Naive thymus-derived CD4-positive, alpha-beta T cell (primary cell): ENCODE data around the gene SLC35G2. TPM values are rescaled to one million over a fixed set of nuclear protein-coding genes. Genes with fewer than 3 reads are reported as not detected.

Experiments
- ATAC-seq: fragments of 150-1000 bp; cut with Tn5 transposase; 2 replicates; pipeline ENCODE4 v1.10.0; 2021; ENCODE audit warnings: mild to moderate bottlenecking, moderate library complexity
- CTCF ChIA-PET: fragments of 350-600 bp; sonication (Branson Sonifier 250); formaldehyde crosslinking; loops from one replicate; lab custom pipeline; 2021; ENCODE audit warnings: antibody characterized with exemption; lab: Charles Lee
- POLR2A ChIA-PET: fragments of 350-600 bp; sonication (Branson Sonifier 250); formaldehyde crosslinking; loops from one replicate; lab custom pipeline; 2021; ENCODE audit warnings: antibody characterized with exemption, inconsistent platforms; lab: Charles Lee
- DNase-seq, 9 donors: peaks; one replicate each; pipeline versions ENCODE4 v3.0.0 to v3.0.0-alpha.2; 2020 to 2022; ENCODE audit warnings: mixed read lengths in 1 of 9
- H3K27ac ChIP-seq: one replicate; pipeline ENCODE4 v1.7.0; 2013; ENCODE audit warnings: mild to moderate bottlenecking, low read depth, low read length, moderate library complexity
- H3K27me3 ChIP-seq, 2 donors: one replicate each; pipeline ENCODE4 v1.7.0; 2013; ENCODE audit warnings: low read length in 2 of 2, mild to moderate bottlenecking in 2 of 2, moderate library complexity in 2 of 2; ENCODE audit not compliant: control insufficient read depth in 2 of 2, insufficient read depth in 2 of 2
- H3K36me3 ChIP-seq, 3 experiments: 1 replicate in 2 of 3; 2 replicates in 1 of 3; pipeline ENCODE4 v1.7.0; 2013; ENCODE audit warnings: low read length in 3 of 3, mild to moderate bottlenecking in 3 of 3, moderate library complexity in 1 of 3; ENCODE audit not compliant: insufficient read depth in 3 of 3, control insufficient read depth in 2 of 3
- H3K4me1 ChIP-seq, 2 donors: one replicate each; pipeline ENCODE4 v1.7.0; 2013; ENCODE audit warnings: low read length in 2 of 2, mild to moderate bottlenecking in 2 of 2, moderate library complexity in 1 of 2; ENCODE audit not compliant: control insufficient read depth in 2 of 2, insufficient read depth in 2 of 2
- H3K4me3 ChIP-seq: 2 replicates; pipeline ENCODE4 v1.7.0; 2013; ENCODE audit warnings: mild to moderate bottlenecking, low read length
- H3K9me3 ChIP-seq, 3 experiments: 1 replicate in 2 of 3; 2 replicates in 1 of 3; pipeline ENCODE4 v1.7.0; 2013; ENCODE audit warnings: low read length in 3 of 3; ENCODE audit not compliant: control insufficient read depth in 2 of 3
- H3K27ac Mint-ChIP-seq, 9 donors: one replicate each; pipeline ENCODE4 v1.8.0; 2020 to 2022; ENCODE audit warnings: mixed read lengths in 9 of 9, mild to moderate bottlenecking in 8 of 9, moderate library complexity in 5 of 9, inconsistent platforms in 2 of 9
- H3K27me3 Mint-ChIP-seq, 5 donors: one replicate each; pipeline ENCODE4 v1.8.0; 2021 to 2022; ENCODE audit warnings: mixed read lengths in 5 of 5, mild to moderate bottlenecking in 1 of 5
- H3K36me3 Mint-ChIP-seq, 5 donors: one replicate each; pipeline ENCODE4 v1.8.0; 2020 to 2022; ENCODE audit warnings: mixed read lengths in 5 of 5, mild to moderate bottlenecking in 3 of 5, inconsistent platforms in 1 of 5
- H3K4me1 Mint-ChIP-seq, 7 donors: one replicate each; pipeline ENCODE4 v1.8.0; 2020 to 2022; ENCODE audit warnings: mixed read lengths in 7 of 7, mild to moderate bottlenecking in 3 of 7, inconsistent platforms in 1 of 7
- H3K4me3 Mint-ChIP-seq, 10 donors: one replicate each; pipeline ENCODE4 v1.8.0; 2020 to 2022; ENCODE audit warnings: mild to moderate bottlenecking in 10 of 10, mixed read lengths in 10 of 10, moderate library complexity in 6 of 10, inconsistent platforms in 2 of 10
- H3K9me3 Mint-ChIP-seq, 11 donors: one replicate each; pipeline ENCODE4 v1.8.0; 2020 to 2022; ENCODE audit warnings: mixed read lengths in 11 of 11, mild to moderate bottlenecking in 4 of 11, inconsistent platforms in 1 of 11, moderate library complexity in 1 of 11
- intact Hi-C, 2 donors: fragments of 100-400 bp; cut with micrococcal nuclease; formaldehyde crosslinking; loops; one replicate each; pipeline ENCODE4 v1.15.1; 2023
- polyA plus RNA-seq, 2 donors: library from polyadenylated mRNA; unstranded; fragments of 300-500 nt; fragmentation: Illumina TruSeq; gene quantifications; one replicate each; pipeline ENCODE4 v1.2.3, GENCODE V29; 2021
- total RNA-seq, 6 experiments: library from RNA in 5 of 6; stranded (reverse) in 5 of 6; gene quantifications; 1 replicate in 5 of 6; 2 replicates in 1 of 6; pipeline ENCODE4 v1.2.3 and lab custom pipeline; 2021 to 2026

The SLC35G2 gene
- total and polyA plus RNA-seq, 7 experiments from 2014 or later = 0.10 to 0.60 TPM; not detected in 5

GRCh38 chr3:136883967-136884720, 65.2 kb downstream of the SLC35G2 start:
- peaks cover 33% of the 10 kb centered on the region in 2 donors for H3K4me1 ChIP-seq
- no peaks in the 10 kb centered on the region for H3K27me3 ChIP-seq
- Mint-ChIP-seq H3K4me3 (peak overlapping the region in 9 of 10 donors; percentile 4 to 74 (median 32)), H3K27me3 (no peaks in the 10 kb centered on the region), H3K36me3 (peaks cover 0 to 35% (median 14%) of the 10 kb centered on the region in 5 donors), H3K9me3 (peaks cover 0 to 10% (median 0%) of the 10 kb centered on the region in 11 donors), H3K4me1 (peaks cover 46 to 97% (median 78%) of the 10 kb centered on the region in 7 donors), H3K27ac (peak overlapping the region; percentile 1 to 86 (median 75))
- no peaks in the 10 kb centered on the region for H3K36me3 ChIP-seq
- no peak overlapping the region for H3K27ac ChIP-seq
- no peak overlapping the region for H3K4me3 ChIP-seq
- POLR2A ChIA-PET = interaction anchor here (0.6 to 3.4 kb wide), 6 partner anchors 10 to 552 kb away, joined by 3 to 32 read pairs (median 3); partner anchors contain the start of genes NCK1 and STAG1
- ATAC-seq (no peak), DNase-seq (no peak)
- intact Hi-C loops = no loop called here
- no peaks in the 10 kb centered on the region for H3K9me3 ChIP-seq
- CTCF ChIA-PET = interaction anchor here (0.8 to 2.1 kb wide), 3 partner anchors 22 to 132 kb away, joined by 3 to 6 read pairs (median 3); partner anchors contain the start of genes NCK1 and STAG1

DNA sequence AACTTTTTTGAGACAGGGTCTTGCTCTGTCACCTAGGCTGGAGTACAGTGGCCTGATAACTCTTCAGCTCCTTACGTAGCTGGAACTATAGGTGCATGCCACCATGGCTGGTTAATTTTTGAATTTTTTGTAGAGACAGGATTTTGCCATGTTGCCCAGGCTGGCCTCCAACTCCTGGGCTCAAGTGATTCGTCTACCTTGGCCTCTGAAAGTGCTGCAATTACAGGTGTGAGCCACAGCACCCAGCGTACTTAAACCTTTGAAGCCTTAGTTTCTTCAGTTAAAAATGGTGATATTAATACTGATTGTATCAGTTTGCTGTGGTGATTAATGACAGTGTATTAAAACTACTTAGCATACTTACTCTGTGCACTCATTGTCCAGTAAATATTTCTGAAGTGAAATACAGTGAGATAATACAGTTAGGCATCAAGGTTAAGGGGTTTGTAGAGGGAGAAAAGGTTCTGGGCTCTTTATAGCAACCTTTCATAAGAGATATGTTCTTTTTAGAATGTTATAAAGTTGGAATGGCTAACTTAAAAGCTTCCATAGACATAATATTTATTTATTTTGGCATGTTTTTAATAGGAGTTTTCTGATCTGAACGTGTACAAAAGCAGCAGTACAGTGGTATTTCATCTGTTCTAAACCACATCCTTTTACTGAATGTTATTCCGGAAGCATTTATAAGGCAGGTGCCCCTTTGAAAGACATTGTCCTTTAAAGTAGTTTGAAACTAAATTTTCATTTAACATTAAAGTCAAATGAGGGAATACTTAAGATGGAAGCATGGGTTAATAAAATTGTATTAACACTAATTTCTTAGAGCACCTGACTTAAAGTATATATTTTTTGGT, 66.7 kb downstream of the SLC35G2 start:
- Mint-ChIP-seq H3K9me3 (peaks cover 0 to 7% (median under 1%) of the 10 kb centered on the region in 11 donors), H3K27ac (peak overlapping the region; percentile 50 to 91 (median 85)), H3K4me1 (peaks cover 45 to 93% (median 76%) of the 10 kb centered on the region in 7 donors), H3K36me3 (peaks cover 0 to 35% (median 20%) of the 10 kb centered on the region in 5 donors), H3K4me3 (peak overlapping the region; percentile 46 to 86 (median 76)), H3K27me3 (no peaks in the 10 kb centered on the region)
- Histone ChIP-seq H3K4me1 (peaks cover 33% of the 10 kb centered on the region in 2 donors), H3K4me3 (peak overlapping the region; percentile 25), H3K27me3 (no peaks in the 10 kb centered on the region), H3K36me3 (no peaks in the 10 kb centered on the region), H3K27ac (peak overlapping the region; percentile 60), H3K9me3 (no peaks in the 10 kb centered on the region)
- peak in 6 of 9 donors; percentile 29 to 49 (median 44) for DNase-seq
- ChIA-PET POLR2A (interaction anchor here (1.1 to 3.4 kb wide), 2 partner anchors 23 to 553 kb away, joined by 3 to 32 read pairs; partner anchors contain the start of gene NCK1), CTCF (interaction anchor here (0.6 to 2.1 kb wide), 2 partner anchors 24 to 71 kb away, joined by 4 to 6 read pairs; partner anchors contain the start of gene NCK1)
- intact Hi-C loops = loop anchor here (1.0 to 2.0 kb wide), 2 partner anchors 23 to 33 kb away; partner anchors contain the start of gene NCK1 (in 2 of the 2)
- ATAC-seq = peak; percentile 74

DNA sequence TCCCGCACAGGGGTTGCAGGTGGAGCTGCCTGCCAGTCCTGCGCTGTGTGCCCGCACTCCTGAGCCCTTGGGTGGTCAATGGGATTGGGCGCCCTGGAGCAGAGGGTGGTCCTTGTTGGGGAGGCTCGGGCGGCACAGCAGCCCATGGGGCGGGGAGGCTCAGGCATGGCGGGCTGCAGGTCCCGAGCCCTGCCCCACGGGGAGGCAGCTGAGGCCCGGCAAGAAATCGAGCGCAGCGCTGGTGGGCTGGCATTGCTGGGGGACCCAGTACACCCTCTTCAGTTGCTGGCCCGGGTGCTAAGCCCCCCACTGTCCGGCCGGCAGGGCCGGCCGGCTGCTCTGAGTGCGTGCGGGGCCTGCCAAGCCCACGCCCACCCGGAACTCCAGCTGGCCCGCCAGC, 71.0 kb downstream of the SLC35G2 start:
- Mint-ChIP-seq H3K36me3 (peaks cover 4 to 56% (median 24%) of the 10 kb centered on the region in 5 donors), H3K4me3 (no peak overlapping the region), H3K4me1 (peaks cover 42 to 88% (median 78%) of the 10 kb centered on the region in 7 donors), H3K9me3 (peaks cover 0 to 27% (median 4%) of the 10 kb centered on the region in 11 donors), H3K27me3 (no peaks in the 10 kb centered on the region), H3K27ac (no peak overlapping the region)
- DNase-seq (no peak), ATAC-seq (no peak)
- Histone ChIP-seq H3K36me3 (no peaks in the 10 kb centered on the region), H3K27ac (no peak overlapping the region), H3K4me1 (peaks cover 22 to 23% of the 10 kb centered on the region in 2 donors), H3K9me3 (no peaks in the 10 kb centered on the region), H3K4me3 (no peak overlapping the region), H3K27me3 (no peaks in the 10 kb centered on the region)
- intact Hi-C loops = no loop called here
- ChIA-PET POLR2A (no interaction called here), CTCF (no interaction called here)

DNA sequence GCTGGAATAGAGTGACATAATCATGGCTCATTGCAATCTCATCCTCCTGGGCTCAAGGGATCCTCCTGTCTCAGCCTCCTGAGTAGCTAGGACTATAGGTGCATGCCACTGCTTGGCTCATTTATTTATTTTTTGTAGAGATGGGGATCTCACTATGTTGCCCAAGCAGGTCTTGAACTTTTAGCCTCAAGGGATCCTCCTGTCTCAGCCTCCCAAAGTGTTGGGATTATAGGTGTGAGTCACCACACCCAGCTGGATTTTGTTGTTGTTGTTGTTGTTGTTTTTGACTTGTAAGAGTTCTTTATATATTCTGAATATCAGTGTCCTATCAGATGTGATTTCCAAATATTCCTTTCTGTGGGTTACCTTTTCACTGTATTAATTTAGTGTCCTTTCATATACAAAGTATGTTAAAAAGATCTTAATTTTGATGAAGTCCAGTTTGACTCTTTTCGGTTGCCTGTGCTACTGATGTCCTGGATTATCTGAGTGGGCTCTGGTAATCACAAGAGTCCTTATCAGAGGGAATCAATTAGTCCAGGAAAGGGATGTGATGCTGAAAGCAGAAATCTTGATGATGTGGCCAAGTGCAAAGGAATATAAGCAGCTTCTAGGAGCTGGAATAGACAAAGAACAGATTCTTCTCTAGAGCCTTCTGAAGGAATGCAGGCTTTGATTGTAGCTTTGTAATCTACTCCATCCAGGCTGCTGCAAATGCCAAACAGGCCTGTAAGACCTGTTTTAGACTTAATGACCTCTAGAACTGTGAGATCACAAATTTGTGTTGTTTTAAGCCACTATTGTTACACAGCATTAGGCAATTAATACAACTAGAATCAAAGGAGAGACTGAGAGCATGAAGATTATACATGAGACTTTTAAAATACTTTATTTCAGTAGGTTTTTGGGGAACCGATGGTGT, 73.3 kb downstream of the SLC35G2 start:
- ChIA-PET CTCF (no interaction called here), POLR2A (no interaction called here)
- H3K4me1 Mint-ChIP-seq = peaks cover 40 to 78% (median 65%) of the 10 kb centered on the region in 7 donors

DNA sequence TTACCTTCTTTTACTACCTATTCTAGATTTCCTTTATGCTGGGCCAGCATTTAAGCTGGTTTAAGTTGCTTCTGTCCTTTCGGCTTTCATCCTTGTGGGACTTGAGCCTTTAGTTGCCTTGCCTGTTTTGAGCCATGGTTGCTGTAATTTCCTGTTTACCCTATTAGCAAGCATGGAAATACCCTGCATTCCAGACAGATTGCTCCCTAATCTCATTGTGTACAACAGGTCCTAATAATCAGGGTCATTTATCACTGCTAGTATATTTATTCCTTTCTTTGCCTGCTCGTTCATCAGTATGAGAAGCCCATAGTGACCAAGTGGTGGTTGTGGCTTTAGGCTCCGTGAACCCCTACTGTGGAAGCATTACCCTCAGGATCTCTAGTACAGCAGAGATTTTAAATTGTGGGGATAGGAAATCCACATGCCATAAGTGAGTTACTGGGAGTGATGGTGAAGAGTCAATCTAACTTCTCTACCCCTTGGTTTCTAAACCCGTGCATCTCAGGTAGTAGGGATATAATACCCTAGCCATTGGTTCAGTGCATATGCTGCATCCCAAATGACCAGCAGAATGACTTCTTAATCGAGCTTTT, 75.0 kb downstream of the SLC35G2 start:
- CTCF ChIA-PET = no interaction called here
- intact Hi-C loops = loop anchor here in 1 of 2 donors (2.0 kb wide), 1 partner anchor 15 kb away; no protein-coding TSS in a partner anchor
- Histone ChIP-seq H3K9me3 (no peaks in the 10 kb centered on the region), H3K36me3 (no peaks in the 10 kb centered on the region), H3K4me3 (no peak overlapping the region), H3K4me1 (peaks cover 0 to 14% of the 10 kb centered on the region in 2 donors), H3K27ac (no peak overlapping the region), H3K27me3 (no peaks in the 10 kb centered on the region)
- Mint-ChIP-seq H3K27me3 (no peaks in the 10 kb centered on the region), H3K9me3 (peaks cover 0 to 24% (median 4%) of the 10 kb centered on the region in 11 donors), H3K27ac (peak overlapping the region in 3 of 9 donors; percentile 26 to 52 (median 34)), H3K4me3 (peak overlapping the region in 8 of 10 donors; percentile 1 to 49 (median 22)), H3K4me1 (peaks cover 38 to 77% (median 68%) of the 10 kb centered on the region in 7 donors), H3K36me3 (peaks cover 4 to 56% (median 29%) of the 10 kb centered on the region in 5 donors)
- ATAC-seq = no peak
- POLR2A ChIA-PET = no interaction called here
- no peak for DNase-seq

More for the DNA sequence above, 73.3 kb downstream of the SLC35G2 start:
- Mint-ChIP-seq H3K27me3 (no peaks in the 10 kb centered on the region), H3K4me3 (peak overlapping the region in 6 of 10 donors; percentile 1 to 48 (median 40)), H3K36me3 (peaks cover 4 to 60% (median 28%) of the 10 kb centered on the region in 5 donors), H3K27ac (peak overlapping the region in 2 of 9 donors; percentile 4 to 22), H3K9me3 (peaks cover 0 to 27% (median 4%) of the 10 kb centered on the region in 11 donors)
- peaks cover 3 to 7% of the 10 kb centered on the region in 2 donors for H3K4me1 ChIP-seq
- H3K36me3 ChIP-seq = no peaks in the 10 kb centered on the region
- no peak for DNase-seq
- H3K27ac ChIP-seq = no peak overlapping the region
- ATAC-seq = no peak
- H3K27me3 ChIP-seq = no peaks in the 10 kb centered on the region
- intact Hi-C loops = loop anchor here in 1 of 2 donors (2.0 kb wide), 1 partner anchor 17 kb away; no protein-coding TSS in a partner anchor
- no peak overlapping the region for H3K4me3 ChIP-seq
- H3K9me3 ChIP-seq = no peaks in the 10 kb centered on the region
